VCaP (cell line): ENCODE measurements around the gene PRSS12.

Source experiments
- H3K27ac ChIP-seq: fragments of 450-650 bp; 2 replicates; pipeline ENCODE4 v1.5.1; 2017
- CTCF ChIP-seq: fragments of 450-650 bp; conservative IDR thresholded peaks from 2 replicates; pipeline ENCODE4 v1.5.1; 2017; ENCODE audit warnings: mild to moderate bottlenecking, moderate library complexity

PRSS12 gene

GRCh38 chr4:118369231-118369630 lies 16.4 kb upstream of the PRSS12 start:
- TF ChIP-seq CTCF = no peak
- no peak overlapping the region for H3K27ac ChIP-seq

- no peak overlapping the region for H3K27ac ChIP-seq
- no peak for TF ChIP-seq CTCF
Measured at GRCh38 chr4:118367872-118368271, 15.1 kb upstream of the PRSS12 start.

- H3K27ac ChIP-seq = no peak overlapping the region
- no peak for TF ChIP-seq CTCF
Measured at GRCh38 chr4:118367361-118367760, 14.6 kb upstream of the PRSS12 start.

- no peak for TF ChIP-seq CTCF
- no peak overlapping the region for H3K27ac ChIP-seq
Measured at GRCh38 chr4:118363166-118363565, 10.4 kb upstream of the PRSS12 start.

GRCh38 chr4:118361192-118361591 lies 8.4 kb upstream of the PRSS12 start:
- H3K27ac ChIP-seq = no peak overlapping the region
- TF ChIP-seq CTCF = no peak

GRCh38 chr4:118360106-118360505 lies 7.3 kb upstream of the PRSS12 start:
- TF ChIP-seq CTCF = no peak
- no peak overlapping the region for H3K27ac ChIP-seq

- no peak overlapping the region for H3K27ac ChIP-seq
- TF ChIP-seq CTCF = no peak
Measured at GRCh38 chr4:118357601-118358000, 4.8 kb upstream of the PRSS12 start.

- TF ChIP-seq CTCF = no peak
- no peak overlapping the region for H3K27ac ChIP-seq
Measured at GRCh38 chr4:118356731-118357130, 3.9 kb upstream of the PRSS12 start.
